Neural progenitor cell (in vitro differentiated cells): ENCODE data around the gene NKTR. TPM values are rescaled to one million over a fixed set of nuclear protein-coding genes. Genes with fewer than 3 reads are reported as not detected.

Experiments
- DNase-seq: peaks from one replicate; pipeline ENCODE4 v3.0.0-alpha.2; 2016; ENCODE audit warnings: low spot score
- H2AFZ ChIP-seq: fragments of 200-600 bp; sonication (generic); replicated peaks from 2 replicates; pipeline ENCODE4 v1.6.1; 2016; ENCODE audit warnings: antibody characterized with exemption
- H3F3A ChIP-seq: fragments of 200-600 bp; sonication (generic); 2 replicates; pipeline ENCODE4 v1.6.1; 2016; ENCODE audit warnings: antibody characterized with exemption, low read depth
- H3K27ac ChIP-seq: fragments of 200-600 bp; sonication (generic); 2 replicates; pipeline ENCODE4 v1.5.1; 2016; ENCODE audit warnings: mild to moderate bottlenecking
- H3K27me3 ChIP-seq: fragments of 200-600 bp; sonication (generic); 2 replicates; pipeline ENCODE4 v1.6.1; 2016; ENCODE audit warnings: mild to moderate bottlenecking, moderate library complexity
- H3K36me3 ChIP-seq: fragments of 200-600 bp; sonication (generic); 2 replicates; pipeline ENCODE4 v1.5.1; 2016
- H3K4me1 ChIP-seq: fragments of 200-600 bp; sonication (generic); 2 replicates; pipeline ENCODE4 v1.6.1; 2016; ENCODE audit warnings: mixed run types
- H3K4me2 ChIP-seq: fragments of 200-600 bp; sonication (generic); 2 replicates; pipeline ENCODE4 v1.6.1; 2016
- H3K4me3 ChIP-seq: fragments of 200-600 bp; sonication (generic); 2 replicates; pipeline ENCODE4 v1.5.1; 2016
- H3K79me2 ChIP-seq: fragments of 200-600 bp; sonication (generic); 2 replicates; pipeline ENCODE4 v1.6.1; 2016; ENCODE audit warnings: low read depth
- H3K9ac ChIP-seq: fragments of 200-600 bp; sonication (generic); 2 replicates; pipeline ENCODE4 v1.6.1; 2016
- H3K9me3 ChIP-seq: fragments of 200-600 bp; sonication (generic); 2 replicates; pipeline ENCODE4 v1.5.1; 2016; ENCODE audit warnings: low read depth
- H4K20me1 ChIP-seq: fragments of 200-600 bp; sonication (generic); 2 replicates; pipeline ENCODE4 v1.6.1; 2016; ENCODE audit warnings: low read depth
- H3K27ac Mint-ChIP-seq: 3 replicates; pipeline ENCODE4 v1.8.0; 2021; ENCODE audit warnings: mixed read lengths
- H3K27me3 Mint-ChIP-seq: 2 replicates; pipeline ENCODE4 v1.8.0; 2022; ENCODE audit warnings: low read depth, mild to moderate bottlenecking, inconsistent platforms, moderate library complexity, mixed read lengths; ENCODE audit not compliant: insufficient read depth
- H3K36me3 Mint-ChIP-seq: 3 replicates; pipeline ENCODE4 v1.8.0; 2021; ENCODE audit warnings: mixed read lengths
- H3K4me1 Mint-ChIP-seq: 3 replicates; pipeline ENCODE4 v1.8.0; 2021; ENCODE audit warnings: mixed read lengths
- H3K4me3 Mint-ChIP-seq: 3 replicates; pipeline ENCODE4 v1.8.0; 2021; ENCODE audit warnings: mild to moderate bottlenecking, moderate library complexity, mixed read lengths
- H3K9me3 Mint-ChIP-seq: 3 replicates; pipeline ENCODE4 v1.8.0; 2020; ENCODE audit warnings: mixed read lengths
- CTCF ChIP-seq: fragments of 200-600 bp; sonication (generic); IDR thresholded peaks from 2 replicates; pipeline ENCODE4 v1.5.1; 2017; ENCODE audit warnings: antibody characterized with exemption, mild to moderate bottlenecking
- EZH2 ChIP-seq: fragments of 200-600 bp; sonication (generic); IDR thresholded peaks from 2 replicates; pipeline ENCODE4 v1.6.1; 2017; ENCODE audit warnings: antibody characterized with exemption, mild to moderate bottlenecking, moderate library complexity
- EZH2phosphoT487 ChIP-seq: fragments of 200-600 bp; sonication (generic); IDR thresholded peaks from 2 replicates; pipeline ENCODE4 v1.6.1; 2017; ENCODE audit warnings: antibody characterized with exemption
- total RNA-seq: library from RNA; depleted of rRNA; stranded (reverse); fragments of >200 nt; gene quantifications from 2 replicates; pipeline ENCODE4 v1.2.3, GENCODE V29; 2015; ENCODE audit warnings: low replicate concordance

Gene NKTR
- total RNA-seq, 1 donor from 2014 or later, result 190 TPM

GRCh38 chr3:42668793-42669217 is 68.3 kb downstream of the NKTR start:
- Histone ChIP-seq H3K27me3 (no peaks in the 10 kb centered on the region), H3K79me2 (no peaks in the 10 kb centered on the region), H3K9ac (no peak overlapping the region), H3K4me1 (no peaks in the 10 kb centered on the region), H3K36me3 (no peaks in the 10 kb centered on the region), H3F3A (no peaks in the 10 kb centered on the region), H4K20me1 (no peaks in the 10 kb centered on the region), H3K9me3 (no peaks in the 10 kb centered on the region), H2AFZ (no peak overlapping the region), H3K4me2 (no peak overlapping the region), H3K27ac (no peak overlapping the region), H3K4me3 (no peak overlapping the region)
- Mint-ChIP-seq H3K36me3 (no peaks in the 10 kb centered on the region), H3K9me3 (peaks cover 9% of the 10 kb centered on the region), H3K27me3 (peaks cover 5% of the 10 kb centered on the region), H3K4me3 (no peak overlapping the region), H3K4me1 (peaks cover 7% of the 10 kb centered on the region), H3K27ac (no peak overlapping the region)
- no peak for TF ChIP-seq EZH2phosphoT487
- TF ChIP-seq CTCF, result no peak
- TF ChIP-seq EZH2, result no peak
- no peak for DNase-seq

- TF ChIP-seq EZH2phosphoT487, result no peak
- no peak for TF ChIP-seq EZH2
- no peak for TF ChIP-seq CTCF
- Histone ChIP-seq H3K79me2 (no peaks in the 10 kb centered on the region), H3K4me2 (no peak overlapping the region), H2AFZ (no peak overlapping the region), H3K9me3 (no peaks in the 10 kb centered on the region), H3K4me3 (no peak overlapping the region), H3K27me3 (no peaks in the 10 kb centered on the region), H3K27ac (no peak overlapping the region), H3K9ac (no peak overlapping the region), H3K36me3 (no peaks in the 10 kb centered on the region), H4K20me1 (no peaks in the 10 kb centered on the region), H3K4me1 (no peaks in the 10 kb centered on the region), H3F3A (no peaks in the 10 kb centered on the region)
- no peak for DNase-seq
- Mint-ChIP-seq H3K4me3 (no peak overlapping the region), H3K27me3 (peaks cover 7% of the 10 kb centered on the region), H3K27ac (no peak overlapping the region), H3K9me3 (peaks cover 11% of the 10 kb centered on the region), H3K36me3 (no peaks in the 10 kb centered on the region), H3K4me1 (peaks cover 7% of the 10 kb centered on the region)
Observed at GRCh38 chr3:42670051-42670576, 69.6 kb downstream of the NKTR start.

GRCh38 chr3:42670670-42671069 is 70.2 kb downstream of the NKTR start:
- H4K20me1 ChIP-seq, result no peaks in the 10 kb centered on the region
- H3F3A ChIP-seq, result no peaks in the 10 kb centered on the region
- H3K9me3 Mint-ChIP-seq, result peaks cover 13% of the 10 kb centered on the region
- no peaks in the 10 kb centered on the region for H3K36me3 Mint-ChIP-seq
- H3K4me3 ChIP-seq, result no peak overlapping the region
- no peaks in the 10 kb centered on the region for H3K27me3 ChIP-seq
- H3K4me3 Mint-ChIP-seq, result no peak overlapping the region
- H3K27ac Mint-ChIP-seq, result no peak overlapping the region
- H3K4me2 ChIP-seq, result no peak overlapping the region
- H3K27me3 Mint-ChIP-seq, result peaks cover 7% of the 10 kb centered on the region
- H3K9ac ChIP-seq, result no peak overlapping the region
- H3K27ac ChIP-seq, result no peak overlapping the region
- no peaks in the 10 kb centered on the region for H3K79me2 ChIP-seq
- no peaks in the 10 kb centered on the region for H3K9me3 ChIP-seq
- H2AFZ ChIP-seq, result no peak overlapping the region
- no peak for DNase-seq
- TF ChIP-seq EZH2 (no peak), EZH2phosphoT487 (no peak), CTCF (no peak)
- H3K4me1 Mint-ChIP-seq, result peaks cover 7% of the 10 kb centered on the region
- no peaks in the 10 kb centered on the region for H3K4me1 ChIP-seq
- no peaks in the 10 kb centered on the region for H3K36me3 ChIP-seq
